Activated T-helper 2 cell treated with anti-CD3 and anti-CD28 coated beads, Interferon-gamma antibody, Interleukin-2, Interleukin-4, amounts not matched to agents 10 μg/mL and 5 μg/mL and 100 μg/mL, durations not matched to agents 14 hours and 24 hours and 36 hours (primary cell): Measurements from ENCODE around the gene CBX4. TPM values are rescaled to one million over a fixed set of nuclear protein-coding genes. Genes with fewer than 3 reads are reported as not detected.

Experiments used
- DNase-seq: peaks from one replicate; pipeline ENCODE4 v3.0.0; 2021; ENCODE audit warnings: low spot score
- H3K27ac Mint-ChIP-seq: one replicate; pipeline ENCODE4 v1.8.0; 2021; ENCODE audit warnings: mixed read lengths
- H3K27me3 Mint-ChIP-seq: one replicate; pipeline ENCODE4 v1.8.0; 2021; ENCODE audit warnings: low read depth, mixed read lengths
- H3K36me3 Mint-ChIP-seq: one replicate; pipeline ENCODE4 v1.8.0; 2021; ENCODE audit warnings: low read depth, mixed read lengths
- H3K4me1 Mint-ChIP-seq: one replicate; pipeline ENCODE4 v1.8.0; 2021; ENCODE audit warnings: low read depth, mixed read lengths
- H3K4me3 Mint-ChIP-seq: one replicate; pipeline ENCODE4 v1.8.0; 2021; ENCODE audit warnings: low read depth, mild to moderate bottlenecking, moderate library complexity, mixed read lengths
- H3K9me3 Mint-ChIP-seq: one replicate; pipeline ENCODE4 v1.8.0; 2021; ENCODE audit warnings: mixed read lengths
- intact Hi-C: fragments of 100-400 bp; cut with micrococcal nuclease; formaldehyde crosslinking; loops from one replicate; pipeline ENCODE4 v1.15.1; 2023
- total RNA-seq: library from RNA; stranded (reverse); gene quantifications from 2 replicates; pipeline ENCODE4 v1.2.3, GENCODE V29; 2022

Gene CBX4
- total RNA-seq, 1 donor from 2014 or later: 25.0 TPM

DNA sequence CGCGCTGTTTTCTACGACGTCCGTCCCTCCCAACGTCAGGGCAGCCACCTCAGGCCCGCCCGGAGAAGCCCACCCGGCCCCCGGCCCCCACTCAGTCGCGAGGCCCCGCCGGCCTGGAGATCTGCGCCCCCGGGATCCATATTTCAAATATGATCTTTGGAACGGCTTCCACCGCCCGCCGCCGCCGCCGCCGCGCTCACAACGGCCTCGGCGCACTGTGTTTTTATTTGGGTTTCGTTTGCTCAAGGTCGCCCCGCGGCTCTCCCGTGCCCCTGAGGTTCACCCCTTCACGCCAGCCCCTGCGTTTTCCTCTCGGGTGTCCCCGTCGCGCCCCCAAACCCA is 4.2 kb upstream of the CBX4 start:
- H3K4me3 Mint-ChIP-seq: peak overlapping the region; percentile 64
- no peaks in the 10 kb centered on the region for H3K36me3 Mint-ChIP-seq
- H3K9me3 Mint-ChIP-seq: no peaks in the 10 kb centered on the region
- H3K27ac Mint-ChIP-seq: no peak overlapping the region
- H3K4me1 Mint-ChIP-seq: peaks cover 7% of the 10 kb centered on the region
- no peak for DNase-seq
- intact Hi-C loops: loop anchor here (5.0 to 10.0 kb wide), 4 partner anchors 71 to 1554 kb away; partner anchors contain the start of gene BAHCC1
- H3K27me3 Mint-ChIP-seq: peaks cover 38% of the 10 kb centered on the region

DNA sequence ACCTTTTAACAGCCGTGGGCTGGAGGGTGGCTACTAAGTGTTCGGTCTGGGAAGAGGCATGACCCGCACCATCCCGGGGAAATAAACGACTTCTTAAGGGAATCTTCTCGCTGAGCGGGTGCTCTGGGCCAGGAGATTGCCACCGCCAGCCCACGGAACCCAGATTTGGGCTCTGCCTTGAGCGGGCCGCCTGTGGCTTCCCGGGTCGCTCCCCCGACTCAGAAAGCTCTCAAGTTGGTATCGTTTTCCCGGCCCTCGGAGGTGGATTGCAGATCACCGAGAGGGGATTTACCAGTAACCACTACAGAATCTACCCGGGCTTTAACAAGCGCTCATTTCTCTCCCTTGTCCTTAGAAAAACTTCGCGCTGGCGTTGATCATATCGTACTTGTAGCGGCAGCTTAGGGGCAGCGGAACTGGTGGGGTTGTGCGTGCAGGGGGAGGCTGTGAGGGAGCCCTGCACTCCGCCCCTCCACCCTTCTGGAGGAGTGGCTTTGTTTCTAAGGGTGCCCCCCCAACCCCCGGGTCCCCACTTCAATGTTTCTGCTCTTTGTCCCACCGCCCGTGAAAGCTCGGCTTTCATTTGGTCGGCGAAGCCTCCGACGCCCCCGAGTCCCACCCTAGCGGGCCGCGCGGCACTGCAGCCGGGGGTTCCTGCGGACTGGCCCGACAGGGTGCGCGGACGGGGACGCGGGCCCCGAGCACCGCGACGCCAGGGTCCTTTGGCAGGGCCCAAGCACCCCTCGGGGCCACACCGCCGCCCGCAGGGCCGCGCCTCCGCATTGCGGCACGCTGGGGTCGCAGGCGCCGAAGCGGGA is 3.6 kb upstream of the CBX4 start:
- peak overlapping the region; percentile 26 for H3K4me3 Mint-ChIP-seq
- H3K9me3 Mint-ChIP-seq: no peaks in the 10 kb centered on the region
- no peak overlapping the region for H3K27ac Mint-ChIP-seq
- no peaks in the 10 kb centered on the region for H3K36me3 Mint-ChIP-seq
- intact Hi-C loops: loop anchor here (5.0 to 10.0 kb wide), 4 partner anchors 72 to 1554 kb away; partner anchors contain the start of gene BAHCC1
- H3K4me1 Mint-ChIP-seq: peaks cover 11% of the 10 kb centered on the region
- no peak for DNase-seq
- H3K27me3 Mint-ChIP-seq: peaks cover 33% of the 10 kb centered on the region

DNA sequence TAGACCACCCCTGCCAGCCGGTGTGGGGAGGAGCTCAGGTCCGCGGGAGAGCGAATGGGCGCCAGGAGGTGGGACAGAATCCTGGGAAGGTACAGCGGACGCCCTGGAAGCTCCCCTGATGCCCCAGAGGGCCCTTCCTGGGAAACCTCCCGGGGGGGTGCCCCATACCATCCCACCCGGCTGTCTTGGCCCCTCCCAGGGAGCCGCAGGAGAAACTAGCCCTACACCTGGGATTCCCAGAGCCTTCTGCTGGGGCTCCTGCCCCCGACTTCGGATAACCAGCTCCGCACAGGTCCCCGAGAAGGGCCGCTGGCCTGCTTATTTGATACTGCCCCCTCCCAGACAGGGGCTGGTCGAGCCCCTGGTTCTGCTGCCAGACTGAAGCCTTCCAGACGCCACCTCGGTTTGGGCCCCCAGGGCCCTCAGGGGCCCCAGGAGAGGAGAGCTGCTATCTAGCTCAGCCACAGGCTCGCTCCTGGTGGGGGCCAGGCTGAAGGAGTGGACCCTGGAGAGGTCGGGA is 3.0 kb upstream of the CBX4 start:
- no peak for DNase-seq
- Mint-ChIP-seq H3K27ac (peak overlapping the region; percentile 52), H3K27me3 (peaks cover 33% of the 10 kb centered on the region), H3K4me3 (no peak overlapping the region), H3K36me3 (no peaks in the 10 kb centered on the region), H3K4me1 (peaks cover 12% of the 10 kb centered on the region), H3K9me3 (no peaks in the 10 kb centered on the region)
- intact Hi-C loops: loop anchor here (5.0 to 10.0 kb wide), 4 partner anchors 73 to 1555 kb away; partner anchors contain the start of gene BAHCC1

DNA sequence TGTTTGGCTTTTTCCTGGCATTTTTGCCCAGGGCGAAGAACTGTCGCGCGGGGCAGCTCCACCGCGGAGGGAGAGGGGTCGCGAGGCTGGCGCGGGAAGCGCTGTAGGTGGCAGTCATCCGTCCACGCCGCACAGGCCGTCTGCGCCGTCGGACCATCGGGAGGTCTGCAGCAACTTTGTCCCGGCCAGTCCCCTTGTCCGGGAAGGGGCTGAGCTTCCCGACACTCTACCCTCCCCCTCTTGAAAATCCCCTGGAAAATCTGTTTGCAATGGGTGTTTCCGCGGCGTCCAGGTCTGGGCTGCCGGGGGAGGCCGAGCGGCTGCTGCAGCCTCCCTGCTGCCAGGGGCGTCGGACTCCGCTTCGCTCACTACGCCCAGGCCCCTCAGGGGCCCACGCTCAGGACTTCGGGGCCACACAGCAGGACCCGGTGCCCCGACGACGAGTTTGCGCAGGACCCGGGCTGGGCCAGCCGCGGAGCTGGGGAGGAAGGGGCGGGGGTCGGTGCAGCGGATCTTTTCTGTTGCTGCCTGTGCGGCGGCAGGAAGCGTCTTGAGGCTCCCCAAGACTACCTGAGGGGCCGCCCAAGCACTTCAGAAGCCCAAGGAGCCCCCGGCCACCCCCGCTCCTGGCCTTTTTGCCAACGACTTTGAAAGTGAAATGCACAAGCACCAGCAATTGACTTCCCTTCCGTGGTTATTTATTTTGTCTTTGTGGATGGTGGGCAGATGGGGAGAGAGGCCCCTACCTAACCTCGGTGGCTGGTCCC is 2.3 kb upstream of the CBX4 start:
- no peaks in the 10 kb centered on the region for H3K36me3 Mint-ChIP-seq
- H3K27ac Mint-ChIP-seq: peak overlapping the region; percentile 52
- H3K4me1 Mint-ChIP-seq: peaks cover 12% of the 10 kb centered on the region
- intact Hi-C loops: loop anchor here (5.0 to 10.0 kb wide), 4 partner anchors 73 to 1556 kb away; partner anchors contain the start of gene BAHCC1
- DNase-seq: no peak
- H3K4me3 Mint-ChIP-seq: no peak overlapping the region
- no peaks in the 10 kb centered on the region for H3K9me3 Mint-ChIP-seq
- H3K27me3 Mint-ChIP-seq: peaks cover 33% of the 10 kb centered on the region

DNA sequence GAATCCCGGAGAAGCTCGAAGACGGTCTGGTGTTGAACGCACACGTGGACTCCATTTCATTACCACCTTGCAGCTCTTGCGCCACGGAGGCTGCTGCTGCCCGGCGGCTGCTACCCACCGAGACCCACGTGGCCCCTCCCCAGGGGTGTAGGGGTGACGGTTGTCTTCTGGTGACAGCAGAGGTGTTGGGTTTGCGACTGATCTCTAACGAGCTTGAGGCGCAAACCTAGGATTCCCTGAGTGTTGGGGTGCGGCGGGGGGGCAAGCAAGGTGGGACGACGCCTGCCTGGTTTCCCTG is 1.7 kb upstream of the CBX4 start:
- H3K36me3 Mint-ChIP-seq: no peaks in the 10 kb centered on the region
- DNase-seq: no peak
- peaks cover 29% of the 10 kb centered on the region for H3K27me3 Mint-ChIP-seq
- H3K9me3 Mint-ChIP-seq: no peaks in the 10 kb centered on the region
- peaks cover 12% of the 10 kb centered on the region for H3K4me1 Mint-ChIP-seq
- intact Hi-C loops: loop anchor here (5.0 to 10.0 kb wide), 4 partner anchors 74 to 1556 kb away; partner anchors contain the start of gene BAHCC1
- H3K27ac Mint-ChIP-seq: no peak overlapping the region
- no peak overlapping the region for H3K4me3 Mint-ChIP-seq

DNA sequence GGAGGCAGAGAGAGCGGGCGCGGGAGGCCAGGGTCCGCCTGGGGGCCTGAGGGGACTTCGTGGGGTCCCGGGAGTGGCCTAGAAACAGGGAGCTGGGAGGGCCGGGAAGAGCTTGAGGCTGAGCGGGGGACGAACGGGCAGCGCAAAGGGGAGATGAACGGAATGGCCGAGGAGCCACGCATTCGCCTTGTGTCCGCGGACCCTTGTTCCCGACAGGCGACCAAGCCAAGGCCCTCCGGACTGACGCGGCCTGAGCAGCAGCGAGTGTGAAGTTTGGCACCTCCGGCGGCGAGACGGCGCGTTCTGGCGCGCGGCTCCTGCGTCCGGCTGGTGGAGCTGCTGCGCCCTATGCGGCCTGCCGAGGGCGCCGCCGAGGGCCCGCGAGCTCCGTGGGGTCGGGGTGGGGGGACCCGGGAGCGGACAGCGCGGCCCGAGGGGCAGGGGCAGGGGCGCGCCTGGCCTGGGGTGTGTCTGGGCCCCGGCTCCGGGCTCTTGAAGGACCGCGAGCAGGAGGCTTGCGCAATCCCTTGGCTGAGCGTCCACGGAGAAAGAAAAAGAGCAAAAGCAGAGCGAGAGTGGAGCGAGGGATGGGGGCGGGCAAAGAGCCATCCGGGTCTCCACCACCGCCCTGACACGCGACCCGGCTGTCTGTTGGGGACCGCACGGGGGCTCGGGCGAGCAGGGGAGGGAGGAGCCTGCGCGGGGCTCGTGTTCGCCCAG is 1.2 kb upstream of the CBX4 start:
- no peak overlapping the region for H3K4me3 Mint-ChIP-seq
- no peak for DNase-seq

DNA sequence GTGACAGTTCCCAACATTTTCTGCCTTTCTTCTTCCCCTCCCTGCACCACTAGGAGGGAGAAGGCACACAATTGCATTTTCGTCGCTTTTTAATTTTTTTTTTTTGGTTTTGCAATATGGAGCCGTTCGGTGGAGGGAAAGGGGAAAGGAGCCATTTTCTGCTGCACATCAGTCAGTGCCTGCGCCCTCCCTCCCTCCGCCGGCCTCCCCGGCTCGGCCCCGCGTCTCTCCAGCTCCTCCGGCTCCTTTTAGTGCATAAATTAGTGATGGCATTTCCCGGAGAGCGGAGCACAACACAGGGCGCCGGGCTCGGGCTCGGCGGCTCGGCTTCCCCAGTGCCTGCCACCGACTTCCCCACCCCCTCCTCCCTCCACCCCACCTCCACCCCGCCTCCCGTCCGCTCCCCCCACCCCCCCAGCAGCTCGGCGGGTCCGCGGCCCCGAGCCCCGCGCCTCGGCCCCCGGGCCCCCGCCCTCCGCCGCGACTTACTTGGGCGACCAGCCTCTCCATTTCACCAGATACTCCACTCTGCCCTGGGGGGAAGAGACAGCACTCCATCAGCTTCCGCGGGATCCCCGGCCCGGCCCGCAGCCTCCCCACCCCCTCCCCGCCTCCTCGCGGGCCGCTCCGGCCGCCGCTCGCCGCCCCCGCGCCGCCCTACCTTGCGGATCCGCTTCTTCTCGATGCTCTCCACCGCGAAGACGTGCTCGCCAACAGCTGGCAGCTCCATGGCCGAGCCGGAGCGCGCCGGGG is 542 bp downstream of the CBX4 start:
- H3K27ac Mint-ChIP-seq: peak overlapping the region; percentile 81
- peak overlapping the region; percentile 88 for H3K4me3 Mint-ChIP-seq
- no peaks in the 10 kb centered on the region for H3K9me3 Mint-ChIP-seq
- peaks cover 11% of the 10 kb centered on the region for H3K36me3 Mint-ChIP-seq
- DNase-seq: peak; percentile 56
- H3K27me3 Mint-ChIP-seq: peaks cover 20% of the 10 kb centered on the region
- peaks cover 15% of the 10 kb centered on the region for H3K4me1 Mint-ChIP-seq
- intact Hi-C loops: loop anchor here (1.0 to 2.0 kb wide), 2 partner anchors 28 to 42 kb away; partner anchors contain the start of gene CBX8

More for the DNA sequence above, 1.2 kb upstream of the CBX4 start:
- H3K27me3 Mint-ChIP-seq: peaks cover 24% of the 10 kb centered on the region
- H3K27ac Mint-ChIP-seq: no peak overlapping the region
- H3K36me3 Mint-ChIP-seq: no peaks in the 10 kb centered on the region
- no peaks in the 10 kb centered on the region for H3K9me3 Mint-ChIP-seq
- peaks cover 12% of the 10 kb centered on the region for H3K4me1 Mint-ChIP-seq
- intact Hi-C loops: loop anchor here (5.0 to 10.0 kb wide), 4 partner anchors 74 to 1557 kb away; partner anchors contain the start of gene BAHCC1

DNA sequence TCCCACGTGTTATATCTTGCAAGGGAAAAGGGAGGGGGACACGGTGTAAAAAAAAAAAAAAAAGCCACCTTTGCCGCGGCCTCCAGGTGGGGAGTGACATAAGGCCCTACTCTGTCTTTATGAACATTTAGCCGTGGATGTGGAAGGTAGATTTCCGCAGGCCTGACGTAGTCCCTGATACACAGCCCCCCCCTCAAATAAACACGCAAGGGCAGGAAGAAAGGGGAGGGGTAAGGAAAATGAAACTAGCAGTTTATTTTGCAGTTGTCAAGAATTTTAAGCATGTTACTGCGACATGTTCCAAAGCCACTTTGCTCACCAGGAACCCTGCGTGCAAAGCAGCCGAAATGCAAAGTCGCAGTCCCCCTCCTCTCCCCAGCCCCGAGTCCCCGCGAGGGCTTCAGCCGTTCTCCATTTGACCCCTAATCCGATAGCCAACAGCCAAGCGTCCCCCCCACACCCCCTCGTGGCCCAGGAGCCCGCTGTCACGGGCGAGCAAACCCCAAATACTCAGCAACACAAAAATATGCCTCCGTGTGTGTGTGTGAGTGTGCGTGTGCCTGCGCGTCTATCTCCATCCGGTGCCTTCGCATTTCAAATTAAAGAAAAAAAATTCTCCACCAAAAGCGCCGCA is 1.2 kb downstream of the CBX4 start:
- Mint-ChIP-seq H3K27ac (peak overlapping the region; percentile 81), H3K27me3 (peaks cover 17% of the 10 kb centered on the region), H3K9me3 (no peaks in the 10 kb centered on the region), H3K36me3 (peaks cover 17% of the 10 kb centered on the region), H3K4me3 (peak overlapping the region; percentile 88), H3K4me1 (peaks cover 17% of the 10 kb centered on the region)
- DNase-seq: no peak
- intact Hi-C loops: loop anchor here (2.0 kb wide), 1 partner anchor 41 kb away; the partner anchor contains the start of gene CBX8

DNA sequence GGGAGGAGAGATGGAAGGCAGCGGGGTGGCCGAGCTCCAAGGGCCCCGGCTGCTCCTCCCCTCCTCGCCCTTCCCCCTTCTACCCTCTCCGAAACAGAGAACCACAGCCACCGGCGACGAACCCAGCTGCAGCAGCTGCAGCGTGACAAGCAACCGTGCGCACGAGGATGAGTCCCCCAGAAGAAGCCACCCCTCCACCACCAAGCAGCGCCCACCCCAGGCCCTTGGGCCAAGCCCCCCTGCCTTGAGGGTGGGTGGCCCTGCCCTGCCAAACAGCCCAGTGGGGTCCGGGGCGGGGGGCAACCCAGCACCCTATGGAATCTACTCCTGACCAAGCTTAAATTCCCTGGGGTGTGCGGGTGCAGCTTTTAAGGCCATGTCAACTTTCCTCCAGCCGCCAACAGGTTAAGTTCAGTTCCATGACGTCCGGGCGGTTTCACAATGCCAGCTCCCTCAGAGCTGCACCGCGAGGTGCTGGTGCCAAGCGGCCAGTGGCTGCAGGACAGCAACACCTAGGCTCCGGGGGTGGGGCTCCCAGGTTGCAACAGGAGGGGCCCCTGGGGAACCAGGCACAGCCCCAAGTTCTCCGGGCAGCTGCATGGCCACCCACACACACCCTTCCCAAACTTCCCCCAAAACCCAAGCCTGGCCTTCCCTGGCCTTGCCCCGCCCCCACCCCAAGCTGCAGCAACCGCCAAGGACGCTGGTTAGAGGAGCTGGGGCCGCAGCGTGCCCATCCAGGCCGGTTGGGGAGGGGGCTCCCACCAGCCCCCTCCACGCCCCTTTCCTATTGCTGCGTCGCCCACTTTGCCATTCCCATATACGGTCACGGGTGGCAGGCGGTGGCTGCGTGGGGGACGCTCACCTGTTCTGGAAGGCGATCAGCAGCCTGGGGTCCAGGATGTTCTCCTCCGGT is 2.0 kb downstream of the CBX4 start:
- intact Hi-C loops: no loop called here
- H3K36me3 Mint-ChIP-seq: peaks cover 19% of the 10 kb centered on the region
- peaks cover 14% of the 10 kb centered on the region for H3K4me1 Mint-ChIP-seq
- H3K4me3 Mint-ChIP-seq: peak overlapping the region; percentile 88
- H3K9me3 Mint-ChIP-seq: no peaks in the 10 kb centered on the region
- peaks cover 9% of the 10 kb centered on the region for H3K27me3 Mint-ChIP-seq
- peak; percentile 46 for DNase-seq
- no peak overlapping the region for H3K27ac Mint-ChIP-seq

DNA sequence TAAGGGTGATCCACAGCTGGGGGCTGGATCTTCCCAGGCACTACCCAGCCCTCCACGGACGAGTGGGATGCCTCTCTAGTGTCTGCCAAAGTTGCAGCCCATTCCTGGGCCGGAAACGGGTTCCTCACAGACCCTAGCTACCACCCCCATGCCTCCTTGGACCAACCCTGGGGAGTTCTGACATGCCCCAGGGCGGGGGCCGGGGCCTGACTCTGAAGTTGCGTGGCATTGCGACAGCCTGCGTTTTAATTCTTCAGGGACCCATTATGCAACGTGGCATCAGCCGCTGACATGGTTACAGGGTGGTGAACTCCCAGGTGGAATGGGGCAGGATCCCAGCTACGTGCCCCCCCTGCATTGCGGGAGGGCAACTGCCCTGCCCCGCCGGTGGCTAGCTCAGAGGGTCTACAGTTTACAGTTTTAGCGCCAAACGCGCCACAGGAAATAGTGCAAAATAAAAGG is 2.7 kb downstream of the CBX4 start:
- Mint-ChIP-seq H3K27ac (no peak overlapping the region), H3K9me3 (no peaks in the 10 kb centered on the region), H3K4me1 (peaks cover 12% of the 10 kb centered on the region), H3K4me3 (peak overlapping the region; percentile 62), H3K27me3 (peaks cover 6% of the 10 kb centered on the region), H3K36me3 (peaks cover 19% of the 10 kb centered on the region)
- intact Hi-C loops: no loop called here
- DNase-seq: no peak
